HepG2 (cell line): ENCODE results near the gene C2orf49. TPM values are rescaled to one million over a fixed set of nuclear protein-coding genes. Genes with fewer than 3 reads are reported as not detected.

ENCODE experiments used
- FOXO1 ChIP-seq: sonication (generic); formaldehyde crosslinking; IDR thresholded peaks from 2 replicates; pipeline ENCODE4 v1.4.0; 2020; ENCODE audit warnings: missing genetic modification reagents
- HNRNPK ChIP-seq: fragments of 200-400 bp; formaldehyde crosslinking; IDR thresholded peaks from 2 replicates; pipeline ENCODE4 v1.6.1; 2018; ENCODE audit warnings: low read length, low read depth, moderate library complexity, mild to moderate bottlenecking; ENCODE audit not compliant: poor library complexity, severe bottlenecking
- KDM1A ChIP-seq: IDR thresholded peaks from 2 replicates; pipeline ENCODE4 v1.6.1; 2016; ENCODE audit warnings: missing compliant biosample characterization
- NFE2 ChIP-seq: sonication (generic); formaldehyde crosslinking; IDR thresholded peaks from 2 replicates; pipeline ENCODE4 v1.4.0; 2020; ENCODE audit warnings: missing genetic modification reagents
- PITX1 ChIP-seq: sonication (generic); formaldehyde crosslinking; IDR thresholded peaks from 2 replicates; pipeline ENCODE4 v1.5.1; 2020; ENCODE audit warnings: mild to moderate bottlenecking, missing genetic modification reagents
- TCF12 ChIP-seq, 2 experiments: fragments of 450-650 bp in 1 of 2; sonication (generic) in 1 of 2; formaldehyde crosslinking in 1 of 2; IDR thresholded peaks; 2 replicates each; pipeline versions ENCODE4 v1.6.1 to v1.8.0; 2017 to 2022; ENCODE audit warnings: antibody characterized with exemption in 1 of 2, mild to moderate bottlenecking in 1 of 2, missing genetic modification reagents in 1 of 2, moderate library complexity in 1 of 2
- TMF1 ChIP-seq: sonication (generic); formaldehyde crosslinking; IDR thresholded peaks from 2 replicates; pipeline ENCODE4 v1.8.1; 2022; ENCODE audit warnings: low read depth, missing genetic modification reagents
- ZNF274 ChIP-seq: sonication (generic); formaldehyde crosslinking; IDR thresholded peaks from 2 replicates; pipeline ENCODE4 v1.5.1; 2020; ENCODE audit warnings: mild to moderate bottlenecking, missing genetic modification reagents
- ZNF317 ChIP-seq: sonication (generic); formaldehyde crosslinking; IDR thresholded peaks from 2 replicates; pipeline ENCODE4 v1.5.0; 2020; ENCODE audit warnings: mild to moderate bottlenecking, missing genetic modification reagents
- ZNF558 ChIP-seq: sonication (generic); formaldehyde crosslinking; IDR thresholded peaks from 2 replicates; pipeline ENCODE4 v1.9.0; 2022; ENCODE audit warnings: mild to moderate bottlenecking, missing genetic modification reagents, borderline replicate concordance
- ZNF75D ChIP-seq: sonication (generic); formaldehyde crosslinking; IDR thresholded peaks from 2 replicates; pipeline ENCODE4 v1.8.1; 2023; ENCODE audit warnings: missing genetic modification reagents, mild to moderate bottlenecking, borderline replicate concordance
- polyA plus RNA-seq, 8 experiments: library from polyadenylated mRNA; depleted of rRNA in 3 of 8; stranded (reverse) in 7 of 8; unstranded in 1 of 8; fragments of >200 nt; fragmentation: Illumina TruSeq in 4 of 8; extraction: Trizol in 4 of 8; gene quantifications; 2 replicates each; pipeline versions ENCODE4 v1.2.1 to v1.2.3, GENCODE V29; 2011 to 2016; ENCODE audit warnings: low read depth in 4 of 8, missing spikeins in 1 of 8, mixed read lengths in 1 of 8; ENCODE audit not compliant: insufficient read depth in 1 of 8
- total RNA-seq, 5 experiments: library from RNA; depleted of rRNA; stranded (reverse); fragments of >200 nt; fragmentation: Illumina TruSeq; extraction: Trizol; gene quantifications; 2 replicates each; pipeline ENCODE4 v1.2.3, GENCODE V29; 2016; ENCODE audit warnings: low read depth in 1 of 5
- TF ChIP-seq, protein P1 (sequence below): sonication (generic); formaldehyde crosslinking; IDR thresholded peaks from 2 replicates; pipeline ENCODE4 v1.4.0; 2020; ENCODE audit warnings: missing genetic modification reagents, mild to moderate bottlenecking, borderline replicate concordance
- TF ChIP-seq, protein P2 (sequence below): sonication (generic); formaldehyde crosslinking; IDR thresholded peaks from 2 replicates; pipeline ENCODE4 v1.8.0; 2022; ENCODE audit warnings: missing genetic modification reagents, low read depth, mild to moderate bottlenecking, borderline replicate concordance
- TF ChIP-seq, protein P3 (sequence below): sonication (generic); formaldehyde crosslinking; IDR thresholded peaks from 2 replicates; pipeline ENCODE4 v1.4.0; 2020; ENCODE audit warnings: missing genetic modification reagents
- TF ChIP-seq, protein P4 (sequence below): sonication (generic); formaldehyde crosslinking; IDR thresholded peaks from 2 replicates; pipeline ENCODE4 v1.5.1; 2020; ENCODE audit warnings: mild to moderate bottlenecking, moderate library complexity, missing genetic modification reagents

The C2orf49 gene
- total and polyA plus RNA-seq, 2 of the 13 experiments (the other 11 are each of a cell fraction or from before 2014, with no cell fraction given) = 24.7 to 28.8 TPM

DNA sequence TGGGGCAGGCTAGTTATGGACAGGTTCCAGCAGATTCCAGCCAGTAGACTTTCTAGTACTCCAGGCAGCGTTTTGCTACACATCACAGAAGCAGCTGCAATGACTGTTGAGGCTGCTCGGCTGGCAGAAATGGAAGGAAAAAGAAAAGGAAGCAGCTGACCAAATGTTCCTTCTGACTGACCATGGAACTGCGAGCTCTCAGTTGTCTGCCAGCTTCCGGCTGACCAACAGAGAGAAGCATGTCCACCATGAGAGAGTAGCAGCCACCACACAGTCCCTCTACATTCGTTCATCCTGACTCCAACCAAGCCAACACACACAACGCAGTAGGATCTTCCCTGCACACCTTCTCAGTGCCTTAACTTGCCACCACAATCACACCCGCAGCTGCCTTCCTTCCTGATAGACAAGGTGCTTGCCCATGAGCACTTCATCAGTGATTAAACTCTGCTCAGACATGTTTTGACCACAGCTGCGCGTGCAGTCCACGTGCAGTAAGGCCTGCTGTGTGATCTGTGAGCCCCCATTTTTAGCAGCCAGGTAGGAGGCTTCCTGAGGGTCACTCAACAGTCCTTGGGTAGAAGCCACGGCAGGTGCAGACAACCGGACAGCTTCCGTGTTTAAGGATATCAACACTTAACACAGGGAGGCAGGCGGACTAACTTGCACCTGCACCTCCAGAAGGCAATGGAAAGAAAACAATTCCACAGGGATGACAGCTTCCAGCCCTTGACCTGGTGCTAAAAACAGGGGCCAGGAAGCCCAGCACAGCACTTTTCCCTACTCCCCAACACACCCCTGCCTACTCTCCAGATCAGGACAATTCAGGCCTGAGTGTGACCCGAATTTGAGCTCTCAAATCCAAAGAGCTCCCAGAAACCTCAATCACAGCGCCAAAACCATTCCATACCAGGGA lies 8.8 kb upstream of the C2orf49 start (continued):
- TF ChIP-seq, protein P1, sequence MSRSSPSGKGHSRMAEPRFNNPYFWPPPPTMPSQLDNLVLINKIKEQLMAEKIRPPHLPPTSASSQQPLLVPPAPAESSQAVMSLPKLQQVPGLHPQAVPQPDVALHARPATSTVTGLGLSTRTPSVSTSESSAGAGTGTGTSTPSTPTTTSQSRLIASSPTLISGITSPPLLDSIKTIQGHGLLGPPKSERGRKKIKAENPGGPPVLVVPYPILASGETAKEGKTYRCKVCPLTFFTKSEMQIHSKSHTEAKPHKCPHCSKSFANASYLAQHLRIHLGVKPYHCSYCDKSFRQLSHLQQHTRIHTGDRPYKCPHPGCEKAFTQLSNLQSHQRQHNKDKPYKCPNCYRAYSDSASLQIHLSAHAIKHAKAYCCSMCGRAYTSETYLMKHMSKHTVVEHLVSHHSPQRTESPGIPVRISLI (CRISPR knock-in tag) = peak; percentile 15; the same call in 1 of the 2 replicates
- TF ChIP-seq FOXO1 (CRISPR knock-in tag) = peak; percentile 53; the same call in 1 of the 2 replicates
- TF ChIP-seq, protein P2, sequence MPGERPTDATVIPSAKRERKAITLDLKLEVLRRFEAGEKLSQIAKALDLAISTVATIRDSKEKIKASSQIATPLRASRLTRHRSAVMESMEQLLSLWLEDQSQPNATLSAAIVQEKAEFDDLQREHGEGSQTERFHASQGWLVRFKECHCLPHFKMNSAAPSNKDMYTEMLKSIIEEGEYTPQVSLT (CRISPR knock-in tag) = peak; percentile 74; the same call in 1 of the 2 replicates
- TF ChIP-seq PITX1 = peak; percentile 75
- TF ChIP-seq ZNF274 (CRISPR knock-in tag) = peak; percentile 71; the same call in 1 of the 2 replicates
- no peak for TF ChIP-seq ZNF75D (CRISPR knock-in tag)
- TF ChIP-seq HNRNPK = no peak
- no peak for TF ChIP-seq KDM1A (CRISPR knock-in tag)
- no peak; the same call in 1 of the 2 replicates for TF ChIP-seq TMF1 (CRISPR knock-in tag)
- peak; percentile 54; the same call in 1 of the 2 replicates for TF ChIP-seq ZNF317
- TF ChIP-seq TCF12 (IDR thresholded peaks at IDR 0.05) = no peak
- no peak for TF ChIP-seq TCF12 (CRISPR knock-in tag; IDR thresholded peaks at IDR 0.05)
- peak; percentile 52; the same call in 1 of the 2 replicates for TF ChIP-seq ZNF558 (CRISPR knock-in tag)
- TF ChIP-seq, protein P3, sequence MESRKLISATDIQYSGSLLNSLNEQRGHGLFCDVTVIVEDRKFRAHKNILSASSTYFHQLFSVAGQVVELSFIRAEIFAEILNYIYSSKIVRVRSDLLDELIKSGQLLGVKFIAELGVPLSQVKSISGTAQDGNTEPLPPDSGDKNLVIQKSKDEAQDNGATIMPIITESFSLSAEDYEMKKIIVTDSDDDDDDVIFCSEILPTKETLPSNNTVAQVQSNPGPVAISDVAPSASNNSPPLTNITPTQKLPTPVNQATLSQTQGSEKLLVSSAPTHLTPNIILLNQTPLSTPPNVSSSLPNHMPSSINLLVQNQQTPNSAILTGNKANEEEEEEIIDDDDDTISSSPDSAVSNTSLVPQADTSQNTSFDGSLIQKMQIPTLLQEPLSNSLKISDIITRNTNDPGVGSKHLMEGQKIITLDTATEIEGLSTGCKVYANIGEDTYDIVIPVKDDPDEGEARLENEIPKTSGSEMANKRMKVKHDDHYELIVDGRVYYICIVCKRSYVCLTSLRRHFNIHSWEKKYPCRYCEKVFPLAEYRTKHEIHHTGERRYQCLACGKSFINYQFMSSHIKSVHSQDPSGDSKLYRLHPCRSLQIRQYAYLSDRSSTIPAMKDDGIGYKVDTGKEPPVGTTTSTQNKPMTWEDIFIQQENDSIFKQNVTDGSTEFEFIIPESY = peak; percentile 22; the same call in 1 of the 2 replicates
- TF ChIP-seq NFE2 (CRISPR knock-in tag) = no peak
- TF ChIP-seq, protein P4, sequence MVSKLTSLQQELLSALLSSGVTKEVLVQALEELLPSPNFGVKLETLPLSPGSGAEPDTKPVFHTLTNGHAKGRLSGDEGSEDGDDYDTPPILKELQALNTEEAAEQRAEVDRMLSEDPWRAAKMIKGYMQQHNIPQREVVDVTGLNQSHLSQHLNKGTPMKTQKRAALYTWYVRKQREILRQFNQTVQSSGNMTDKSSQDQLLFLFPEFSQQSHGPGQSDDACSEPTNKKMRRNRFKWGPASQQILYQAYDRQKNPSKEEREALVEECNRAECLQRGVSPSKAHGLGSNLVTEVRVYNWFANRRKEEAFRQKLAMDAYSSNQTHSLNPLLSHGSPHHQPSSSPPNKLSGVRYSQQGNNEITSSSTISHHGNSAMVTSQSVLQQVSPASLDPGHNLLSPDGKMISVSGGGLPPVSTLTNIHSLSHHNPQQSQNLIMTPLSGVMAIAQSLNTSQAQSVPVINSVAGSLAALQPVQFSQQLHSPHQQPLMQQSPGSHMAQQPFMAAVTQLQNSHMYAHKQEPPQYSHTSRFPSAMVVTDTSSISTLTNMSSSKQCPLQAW = no peak
